Body of pancreas (tissue), 4 donors: ENCODE measurements around the gene C15orf39. TPM values are rescaled to one million over a fixed set of nuclear protein-coding genes. Genes with fewer than 3 reads are reported as not detected.
"Not testable (repeated sequence)": the region's sequence is repeated elsewhere in the genome, so short reads cannot be mapped to it uniquely, and the experiment has no call there.

Experiments used
- ATAC-seq: fragments of 150-250 bp; one replicate; pipeline ENCODE4 v1.9.1; 2016
- DNase-seq, 4 donors: peaks; one replicate each; pipeline ENCODE4 v3.0.0-alpha.2; 2019
- H3K27ac ChIP-seq, 4 donors: fragments of 200-600 bp; sonication (generic); 1 replicate in 3 of 4; 2 replicates in 1 of 4; pipeline versions ENCODE4 v1.5.1 to v1.6.1; 2016 to 2019; ENCODE audit warnings: mild to moderate bottlenecking in 1 of 4, mixed read lengths in 1 of 4, moderate library complexity in 1 of 4
- H3K27me3 ChIP-seq, 2 donors: fragments of 200-600 bp; sonication (generic); one replicate each; pipeline ENCODE4 v1.6.0; 2016; ENCODE audit warnings: mild to moderate bottlenecking in 1 of 2
- H3K36me3 ChIP-seq, 2 donors: fragments of 200-600 bp; sonication (generic); replicated peaks in 1 of 2; 2 replicates each; pipeline ENCODE4 v1.5.1; 2016; ENCODE audit warnings: low read depth in 2 of 2; ENCODE audit not compliant: insufficient read depth in 1 of 2
- H3K4me1 ChIP-seq: fragments of 200-600 bp; sonication (generic); one replicate; pipeline ENCODE4 v1.6.0; 2016
- H3K4me3 ChIP-seq, 2 donors: fragments of 200-600 bp; sonication (generic); 1 replicate in 1 of 2; 2 replicates in 1 of 2; pipeline ENCODE4 v1.5.1; 2016 to 2019
- H3K9me3 ChIP-seq, 3 donors: fragments of 200-600 bp; sonication (generic); 1 replicate in 2 of 3; 2 replicates in 1 of 3; pipeline ENCODE4 v1.5.1; 2016
- POLR2A ChIP-seq, 3 donors: fragments of 450-650 bp; IDR thresholded peaks; one replicate each; pipeline ENCODE4 v1.6.1; 2016; ENCODE audit warnings: antibody characterized with exemption in 3 of 3, mild to moderate bottlenecking in 2 of 3
- WGBS, 2 donors: methylation state at CpG; one replicate each; pipeline ENCODE4 v1.1.5; 2017; 5-methylcytosine and 5-hydroxymethylcytosine counted together
- intact Hi-C: fragments of 100-400 bp; cut with DNase I; formaldehyde crosslinking; loops from one replicate; pipeline ENCODE4 v1.15.1; 2023
- total RNA-seq, 2 donors: library from RNA; depleted of rRNA; stranded (reverse); fragments of >200 nt; gene quantifications; one replicate each; pipeline ENCODE4 v1.1.0, GENCODE V29; 2016
- TF ChIP-seq, protein P1 (sequence below), 7 experiments: fragments of 450-650 bp in 4 of 7; fragments of 200-600 bp in 3 of 7; sonication (generic) in 3 of 7; IDR thresholded peaks; one replicate each; pipeline ENCODE4 v1.5.1; 2016 to 2019; ENCODE audit warnings: antibody characterized with exemption in 7 of 7

C15orf39 gene
- total RNA-seq, 2 donors from 2014 or later = 12.5 to 30.3 TPM

DNA sequence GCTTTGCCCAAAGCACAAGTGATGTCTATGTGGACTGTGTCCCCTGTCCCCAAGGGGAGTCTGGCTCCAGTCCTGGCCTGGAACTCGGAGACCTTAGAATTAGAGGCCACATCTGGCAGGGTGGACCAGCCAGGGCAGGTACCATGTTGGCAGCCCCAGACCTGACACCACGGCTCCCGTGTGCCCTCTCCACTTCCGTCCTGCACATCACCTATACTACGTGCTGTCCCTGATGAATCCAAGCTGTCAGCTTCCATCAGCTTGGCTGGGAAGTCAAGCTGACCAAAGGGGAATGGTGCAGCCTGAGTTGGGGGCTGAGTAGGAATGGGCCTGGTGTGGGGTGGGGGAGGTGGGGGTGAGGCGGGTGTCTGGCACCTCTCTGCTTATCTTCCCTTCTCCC, 15.3 kb downstream of the C15orf39 start:
- no peak for TF ChIP-seq POLR2A (IDR thresholded peaks at IDR 0.05)
- TF ChIP-seq, protein P1, sequence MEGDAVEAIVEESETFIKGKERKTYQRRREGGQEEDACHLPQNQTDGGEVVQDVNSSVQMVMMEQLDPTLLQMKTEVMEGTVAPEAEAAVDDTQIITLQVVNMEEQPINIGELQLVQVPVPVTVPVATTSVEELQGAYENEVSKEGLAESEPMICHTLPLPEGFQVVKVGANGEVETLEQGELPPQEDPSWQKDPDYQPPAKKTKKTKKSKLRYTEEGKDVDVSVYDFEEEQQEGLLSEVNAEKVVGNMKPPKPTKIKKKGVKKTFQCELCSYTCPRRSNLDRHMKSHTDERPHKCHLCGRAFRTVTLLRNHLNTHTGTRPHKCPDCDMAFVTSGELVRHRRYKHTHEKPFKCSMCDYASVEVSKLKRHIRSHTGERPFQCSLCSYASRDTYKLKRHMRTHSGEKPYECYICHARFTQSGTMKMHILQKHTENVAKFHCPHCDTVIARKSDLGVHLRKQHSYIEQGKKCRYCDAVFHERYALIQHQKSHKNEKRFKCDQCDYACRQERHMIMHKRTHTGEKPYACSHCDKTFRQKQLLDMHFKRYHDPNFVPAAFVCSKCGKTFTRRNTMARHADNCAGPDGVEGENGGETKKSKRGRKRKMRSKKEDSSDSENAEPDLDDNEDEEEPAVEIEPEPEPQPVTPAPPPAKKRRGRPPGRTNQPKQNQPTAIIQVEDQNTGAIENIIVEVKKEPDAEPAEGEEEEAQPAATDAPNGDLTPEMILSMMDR (IDR thresholded peaks at IDR 0.05) = no peak
- 96 to 100% methylated on average over 2 to 3 of the region's 6 CpGs for WGBS, 2 donors
- intact Hi-C loops = no loop called here
- ATAC-seq (no peak), DNase-seq (no peak)
- Histone ChIP-seq H3K36me3 (peaks cover 3 to 4% of the 10 kb centered on the region in 2 donors), H3K4me3 (no peak overlapping the region), H3K27ac (no peak overlapping the region), H3K4me1 (peaks cover 16% of the 10 kb centered on the region), H3K27me3 (no peaks in the 10 kb centered on the region), H3K9me3 (no peaks in the 10 kb centered on the region)

DNA sequence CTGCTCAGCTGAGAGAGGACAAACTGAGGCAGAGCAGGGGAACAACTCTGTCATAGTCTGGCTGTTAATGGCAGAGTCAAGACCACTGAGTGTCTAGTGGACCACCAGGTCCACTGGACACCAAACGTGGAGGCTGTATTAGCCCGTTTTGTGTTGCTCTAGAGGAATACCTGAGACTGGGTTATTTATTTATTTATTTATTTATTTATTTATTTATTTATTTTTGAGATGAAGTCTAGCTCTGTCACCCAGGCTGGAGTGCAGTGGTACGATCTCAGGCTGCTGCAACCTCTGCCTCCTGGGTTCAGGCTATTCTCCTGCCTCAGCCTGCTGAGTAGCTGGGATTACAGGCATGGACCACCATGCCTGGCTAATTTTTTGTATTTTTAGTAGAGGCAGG, 15.9 kb downstream of the C15orf39 start:
- DNase-seq, H3K27me3 ChIP-seq, H3K36me3 ChIP-seq, H3K27ac ChIP-seq, ATAC-seq, H3K4me3 ChIP-seq, H3K9me3 ChIP-seq, intact Hi-C loops: not testable (repeated sequence)
- H3K4me1 ChIP-seq = peaks cover 16% of the 10 kb centered on the region
- WGBS, 2 donors = 86 to 87% methylated on average over 3 of the region's 3 CpGs

DNA sequence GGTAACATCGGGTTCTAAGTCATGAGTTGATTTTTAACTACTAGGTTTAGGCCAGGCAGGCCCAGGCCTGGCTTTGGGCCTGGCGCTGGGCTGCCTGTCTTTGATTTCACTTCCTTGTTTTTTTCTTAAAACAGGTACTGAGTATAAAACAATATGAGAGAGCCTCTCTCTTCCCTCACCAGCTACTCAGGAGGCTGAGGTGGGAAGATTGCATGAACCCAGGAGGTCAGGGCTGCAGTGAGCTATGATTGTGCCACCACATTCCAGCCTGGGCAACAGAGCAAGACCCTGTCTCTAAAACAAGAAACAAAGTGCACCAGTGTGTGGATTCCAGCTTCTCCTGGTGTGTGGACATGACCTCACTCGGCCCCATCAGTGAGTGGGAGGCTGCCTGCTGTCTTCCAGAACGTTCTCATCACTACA, 17.8 kb downstream of the C15orf39 start:
- ATAC-seq (peak; percentile 56), DNase-seq (peak in 1 of 4 donors; percentile 44)
- H3K9me3 ChIP-seq, H3K36me3 ChIP-seq, intact Hi-C loops, H3K4me3 ChIP-seq, H3K27me3 ChIP-seq: not testable (repeated sequence)
- 22 to 41% methylated on average over 2 to 4 of the region's 4 CpGs for WGBS, 2 donors
- Histone ChIP-seq H3K4me1 (peaks cover 16% of the 10 kb centered on the region), H3K27ac (peak overlapping the region in 3 of 4 donors; percentile 34 to 62 (median 56))

DNA sequence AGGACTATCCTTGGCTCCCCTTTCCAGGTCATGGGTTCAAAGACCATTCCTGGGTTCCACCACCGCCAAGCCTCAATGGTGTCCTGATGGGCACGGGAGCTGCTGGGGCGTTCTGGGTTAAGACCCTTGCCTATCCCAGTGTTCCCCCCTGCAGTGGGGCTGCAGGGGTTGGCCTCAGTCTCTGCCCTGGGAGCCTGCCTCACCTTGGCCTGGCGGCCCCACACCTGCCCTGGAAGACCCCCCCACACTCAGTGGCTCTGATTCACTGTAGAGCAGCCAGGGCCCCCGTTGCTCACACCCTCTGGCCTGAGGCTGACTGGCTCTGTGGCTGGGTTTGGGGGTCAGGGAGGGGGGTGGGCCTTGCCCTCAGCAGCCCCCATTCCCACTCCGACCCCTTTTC, 22.0 kb downstream of the C15orf39 start:
- intact Hi-C loops = no loop called here
- no peaks in the 10 kb centered on the region for H3K27me3 ChIP-seq
- no peak for TF ChIP-seq POLR2A (IDR thresholded peaks at IDR 0.05)
- TF ChIP-seq, protein P1 (IDR thresholded peaks at IDR 0.05) = no peak
- H3K4me1 ChIP-seq = peaks cover 14% of the 10 kb centered on the region
- H3K9me3 ChIP-seq = no peaks in the 10 kb centered on the region
- 76 to 90% methylated on average over 2 to 5 of the region's 6 CpGs for WGBS, 2 donors
- DNase-seq (no peak), ATAC-seq (no peak)
- H3K36me3 ChIP-seq = no peaks in the 10 kb centered on the region
- no peak overlapping the region for H3K4me3 ChIP-seq
- H3K27ac ChIP-seq = no peak overlapping the region

DNA sequence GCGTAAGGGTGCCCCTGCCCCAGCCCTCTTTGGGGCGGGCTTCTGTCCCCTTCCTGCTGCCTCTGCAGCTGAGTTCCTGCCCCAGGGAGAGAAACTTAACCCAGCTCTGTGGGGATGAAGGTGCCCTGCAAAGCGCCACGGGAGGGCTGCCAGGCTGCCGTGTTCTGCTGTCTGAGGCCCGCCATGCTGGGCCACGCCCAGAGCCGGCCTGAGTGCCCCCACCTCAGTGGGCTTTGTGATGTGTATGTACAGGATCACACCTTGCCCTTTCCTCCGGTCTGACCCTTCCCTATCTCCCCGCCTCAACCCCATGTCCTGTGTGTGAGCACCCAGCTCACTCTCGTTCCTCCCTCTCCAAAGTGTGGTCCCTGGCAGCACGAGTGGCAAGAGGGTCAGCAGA, 22.6 kb downstream of the C15orf39 start:
- no peak for TF ChIP-seq POLR2A (IDR thresholded peaks at IDR 0.05)
- TF ChIP-seq, protein P1 (IDR thresholded peaks at IDR 0.05) = no peak
- H3K27ac ChIP-seq = no peak overlapping the region
- ATAC-seq (no peak), DNase-seq (no peak)
- intact Hi-C loops = no loop called here
- H3K36me3 ChIP-seq = no peaks in the 10 kb centered on the region
- H3K9me3 ChIP-seq = no peaks in the 10 kb centered on the region
- H3K4me3 ChIP-seq = no peak overlapping the region
- peaks cover 8% of the 10 kb centered on the region for H3K4me1 ChIP-seq
- WGBS, 2 donors = 80 to 93% methylated on average over 2 to 12 of the region's 12 CpGs
- no peaks in the 10 kb centered on the region for H3K27me3 ChIP-seq

DNA sequence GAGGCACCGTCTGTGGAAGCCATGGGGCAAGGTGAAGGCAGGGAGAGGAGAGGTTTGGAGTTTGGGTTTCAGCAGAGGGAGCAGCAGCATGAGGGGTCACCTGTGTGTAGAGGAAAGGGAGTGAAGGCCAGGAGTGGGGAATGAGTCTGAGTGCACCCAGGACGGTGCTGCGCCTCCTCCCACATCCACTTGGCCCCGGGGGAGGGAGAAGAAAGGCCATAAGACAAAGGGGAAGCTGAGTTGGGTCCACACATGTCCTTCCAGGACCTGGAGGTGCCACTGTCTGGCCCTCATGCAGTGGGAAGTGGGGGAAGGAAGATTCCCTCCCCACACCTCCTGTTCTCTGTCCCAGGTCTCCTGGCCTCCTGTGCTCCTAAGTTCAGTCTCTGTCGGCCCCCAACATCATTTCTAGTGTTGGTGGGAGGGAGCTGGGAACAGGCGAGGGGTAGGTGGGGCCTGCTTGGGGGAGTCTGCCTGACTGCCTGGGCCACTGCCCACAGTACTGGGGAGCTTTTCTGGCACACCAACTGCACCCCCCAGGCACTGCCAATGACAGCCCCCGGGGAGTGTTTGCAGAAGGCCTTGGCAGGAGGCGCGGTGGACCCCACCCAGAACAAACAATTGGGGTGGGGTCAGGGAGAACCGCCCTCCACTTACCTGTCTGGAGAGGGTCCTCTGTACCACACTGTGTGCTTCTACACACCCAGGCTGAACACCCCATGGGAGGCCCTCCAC, 23.6 kb downstream of the C15orf39 start:
- H3K9me3 ChIP-seq, DNase-seq, H3K27ac ChIP-seq, H3K27me3 ChIP-seq, H3K4me3 ChIP-seq, ATAC-seq, intact Hi-C loops, H3K36me3 ChIP-seq, H3K4me1 ChIP-seq: not testable (repeated sequence)
- 53 to 66% methylated on average over 4 to 10 of the region's 10 CpGs for WGBS, 2 donors
